ENCODE data around the gene ARHGEF18.

The ARHGEF18 gene

DNA sequence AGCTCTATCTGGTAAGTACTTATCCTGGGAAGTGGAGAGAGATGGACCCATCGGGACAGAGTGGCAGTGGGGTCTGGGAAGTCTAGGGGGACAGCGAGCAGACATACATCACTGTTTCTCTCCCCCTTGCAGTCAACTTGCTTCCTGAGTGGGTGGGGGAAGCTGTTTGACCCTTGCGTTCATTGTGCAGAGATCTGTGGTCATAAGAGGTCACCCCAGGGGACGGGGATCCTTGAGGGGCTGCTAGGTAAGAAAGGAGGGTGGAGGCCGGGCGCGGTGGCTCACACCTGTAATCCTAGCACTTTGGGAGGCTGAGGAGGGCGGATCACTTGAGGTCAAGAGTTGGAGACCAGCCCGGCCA, 474 bp downstream of the ARHGEF18 start:
- DNase-seq: no peak

GRCh38 chr19:7349961-7350711, 1.4 kb downstream of the ARHGEF18 start:
- DNase-seq: no peak

- no peak for DNase-seq
Observed at GRCh38 chr19:7351861-7352260, 3.1 kb downstream of the ARHGEF18 start.

DNA sequence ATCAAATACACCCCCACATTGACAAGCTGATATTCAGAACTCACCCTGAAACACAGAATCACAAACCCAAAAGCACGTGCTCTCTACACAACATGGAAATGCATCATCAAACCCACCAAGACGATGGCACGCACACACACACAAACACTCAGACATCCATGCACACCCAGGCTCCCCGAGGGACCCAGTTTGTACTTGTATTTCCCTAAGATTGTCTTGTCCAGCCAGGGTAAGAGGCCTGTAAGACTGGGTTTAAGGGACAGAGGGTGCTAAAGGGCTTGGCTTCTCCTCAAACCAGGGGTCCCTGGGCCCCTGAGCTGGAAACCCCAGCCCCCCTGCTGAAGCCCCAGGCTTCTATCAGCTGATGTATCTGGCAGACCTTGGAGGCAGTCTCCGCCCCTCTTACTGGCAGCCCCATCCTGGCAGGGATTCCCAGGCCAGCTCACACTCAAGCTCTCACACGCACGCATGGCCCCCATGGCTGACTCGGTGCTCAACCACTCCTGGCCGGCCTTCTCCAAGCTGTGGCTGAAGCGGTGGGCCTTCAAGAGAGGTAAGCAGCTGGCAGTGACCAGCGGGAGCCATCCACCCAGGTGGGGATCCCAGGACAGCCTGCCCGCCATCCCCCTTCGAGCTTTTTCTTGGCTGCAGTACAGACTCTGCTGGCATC, 6.5 kb downstream of the ARHGEF18 start:
- DNase-seq: peak; percentile 20

DNA sequence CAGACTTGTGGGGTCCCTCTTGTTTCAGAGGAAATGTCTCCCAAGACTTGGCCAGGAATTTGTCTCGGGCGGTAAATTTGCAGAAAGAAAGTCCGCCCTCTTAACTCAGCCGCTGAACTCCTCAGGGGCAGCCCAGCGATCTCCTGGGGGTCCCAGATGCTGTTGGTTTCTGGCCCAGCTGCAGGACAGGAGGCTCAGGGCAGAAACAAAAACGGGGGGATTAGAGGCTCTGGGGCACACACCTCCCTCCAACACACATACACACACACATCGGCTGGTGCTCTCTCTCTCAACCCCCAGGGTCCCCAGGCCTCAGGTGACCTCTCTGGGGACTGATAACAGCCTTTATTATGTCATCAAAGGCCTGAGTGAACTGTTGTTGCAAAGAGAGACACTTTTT, 7.1 kb downstream of the ARHGEF18 start:
- DNase-seq: no peak

DNA sequence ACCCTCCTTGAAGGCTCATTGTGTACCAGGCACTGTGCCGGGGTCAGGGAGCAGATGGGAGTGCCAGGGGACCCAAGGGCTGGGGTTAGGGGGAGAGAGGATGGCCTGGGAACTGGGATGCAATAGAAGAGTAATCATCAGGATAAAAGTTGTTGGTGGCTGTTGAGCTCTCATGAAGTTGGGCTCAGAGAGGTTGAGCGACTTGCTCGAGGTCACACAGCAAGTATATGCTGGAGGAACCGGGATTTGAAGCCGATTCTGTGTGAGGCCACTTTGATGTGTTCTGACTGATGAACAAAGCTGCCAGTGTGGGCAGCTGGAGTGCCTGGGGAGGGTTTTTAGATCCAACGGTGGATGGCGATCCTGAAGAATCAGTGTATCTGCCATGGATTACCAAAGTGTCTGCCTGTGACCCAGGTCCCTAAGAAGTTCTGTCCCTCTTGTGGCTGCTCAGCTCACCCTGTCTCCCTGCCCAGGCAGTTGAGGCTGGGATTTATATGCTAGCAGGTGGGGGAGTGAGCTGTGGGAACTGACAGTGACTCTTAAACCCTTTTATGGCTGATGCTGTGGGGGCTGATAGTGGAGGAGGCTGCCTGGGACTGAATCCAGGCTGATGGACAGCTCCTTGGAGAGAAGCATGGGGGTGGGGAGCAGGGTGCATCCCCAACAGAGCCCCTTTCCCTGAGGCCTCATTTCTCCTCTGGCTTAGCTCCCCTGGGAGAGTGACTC, 8.3 kb downstream of the ARHGEF18 start:
- DNase-seq: no peak

GRCh38 chr19:7358102-7358597, 9.4 kb downstream of the ARHGEF18 start:
- DNase-seq: no peak

- DNase-seq: no peak
Observed at GRCh38 chr19:7360393-7360984, 11.8 kb downstream of the ARHGEF18 start.

DNA sequence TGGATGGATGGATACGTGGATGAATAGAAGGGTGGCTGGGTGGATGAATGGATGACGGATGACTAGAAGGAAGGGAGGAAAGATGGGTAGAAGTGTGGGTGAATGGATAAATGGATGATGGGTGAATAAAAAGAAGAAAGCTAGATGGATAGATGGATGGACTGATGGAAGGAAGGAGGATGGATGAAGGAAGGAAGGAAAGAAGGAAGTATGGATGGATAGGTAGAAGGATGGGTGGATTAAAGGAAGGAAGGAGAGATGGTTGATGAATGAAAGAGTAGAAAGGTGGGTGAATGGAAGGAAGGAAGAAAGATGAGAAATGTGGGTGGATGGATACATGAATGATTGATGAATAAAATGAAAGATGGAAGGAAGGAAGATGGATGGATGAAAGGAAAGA, 14.5 kb downstream of the ARHGEF18 start:
- DNase-seq: no peak

DNA sequence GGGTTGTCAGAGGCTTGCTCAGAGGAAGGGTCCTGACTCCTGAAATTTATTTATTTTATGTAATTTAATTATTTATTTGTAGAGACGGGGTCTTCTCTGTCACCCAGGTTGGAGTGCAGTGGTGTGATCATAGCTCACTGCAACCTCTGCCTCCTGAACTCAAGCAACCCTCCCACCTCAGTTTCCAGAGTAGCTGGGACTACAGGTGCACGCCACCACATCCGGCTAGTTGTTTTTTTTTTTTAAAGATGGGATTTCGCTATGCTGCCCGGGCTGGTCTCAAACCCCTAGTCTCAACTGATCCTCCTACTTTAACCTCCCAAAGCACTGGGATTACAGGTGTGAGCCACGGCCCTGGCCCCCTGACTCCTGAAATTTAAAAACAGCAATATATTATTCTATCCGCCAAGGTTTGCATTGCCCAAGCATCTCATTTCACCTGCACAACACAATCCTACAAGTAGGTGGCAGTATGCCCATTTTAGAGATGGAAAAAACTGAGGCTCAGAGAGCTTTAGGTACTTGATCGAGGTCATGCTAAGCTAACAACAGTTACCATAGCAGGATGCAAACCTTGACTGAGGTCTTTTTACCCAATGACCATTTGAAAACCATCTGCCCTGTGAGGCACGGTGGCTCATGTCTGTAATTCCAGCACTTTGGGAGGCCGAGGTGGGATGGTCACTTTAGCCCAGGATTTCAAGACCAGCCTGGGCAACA, 18.1 kb downstream of the ARHGEF18 start:
- DNase-seq: peak; percentile 55

GRCh38 chr19:7368456-7368855, 19.7 kb downstream of the ARHGEF18 start:
- no peak for DNase-seq

DNA sequence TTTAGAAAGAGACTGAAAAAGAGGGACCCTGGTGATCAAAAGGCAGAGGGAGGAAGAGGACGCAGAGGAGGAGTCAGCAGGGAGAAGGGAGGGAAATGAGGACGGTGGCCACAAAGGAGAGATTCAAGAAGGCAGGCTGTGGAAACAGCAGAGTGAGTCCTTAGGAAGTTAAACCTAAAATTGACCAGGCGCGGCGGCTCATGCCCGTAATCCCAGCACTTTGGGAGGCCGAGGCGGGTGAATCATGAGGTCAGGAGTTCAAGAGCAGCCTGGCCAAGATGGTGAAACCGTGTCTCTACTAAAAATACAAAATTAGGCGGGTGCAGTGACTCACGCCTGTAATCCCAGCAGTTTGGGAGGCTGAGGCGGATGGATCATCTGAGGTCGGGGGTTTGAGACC, 20.1 kb downstream of the ARHGEF18 start:
- peak; percentile 8 for DNase-seq

- DNase-seq: no peak
Observed at GRCh38 chr19:7370546-7370945, 21.8 kb downstream of the ARHGEF18 start.

DNA sequence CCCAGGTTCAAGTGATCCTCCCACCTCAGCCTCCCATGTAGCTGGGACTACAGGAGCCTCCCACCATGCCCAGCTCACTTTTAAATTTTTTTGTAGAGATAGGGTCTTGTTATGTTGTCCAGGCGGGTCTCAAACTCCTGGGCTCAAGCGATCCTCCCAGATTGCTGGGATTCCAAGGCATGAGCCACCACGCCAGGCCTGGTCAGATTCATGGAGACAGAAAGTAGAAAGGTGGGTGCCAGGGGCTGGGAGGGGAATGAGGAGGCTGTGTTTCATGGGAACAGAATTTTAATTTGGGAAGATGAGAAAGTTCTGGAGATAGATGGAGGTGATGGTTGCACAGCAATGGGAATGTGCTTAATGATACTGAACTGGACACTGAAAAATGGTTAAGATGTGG, 22.3 kb downstream of the ARHGEF18 start:
- DNase-seq: no peak

- DNase-seq: no peak
Observed at GRCh38 chr19:7372810-7373209, 24.1 kb downstream of the ARHGEF18 start.

DNA sequence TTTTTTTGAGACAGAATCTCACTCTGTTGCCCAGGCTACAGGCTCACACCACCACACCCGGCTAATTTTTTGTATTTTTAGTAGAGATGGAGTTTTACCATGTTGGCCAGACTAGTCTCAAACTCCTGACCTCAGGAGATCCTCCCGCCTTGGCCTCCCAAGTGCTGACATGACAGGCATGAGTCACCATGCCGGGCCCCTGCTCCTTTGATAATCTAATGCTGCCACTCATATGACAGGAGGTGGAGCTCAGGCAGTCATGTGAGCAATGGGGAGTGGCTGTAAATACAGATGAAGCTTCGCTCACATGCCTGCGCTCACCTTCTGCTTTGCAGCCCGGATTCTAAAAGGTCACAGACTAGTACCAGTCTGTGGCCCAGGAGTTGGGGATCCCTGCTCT, 25.1 kb downstream of the ARHGEF18 start:
- no peak for DNase-seq

DNA sequence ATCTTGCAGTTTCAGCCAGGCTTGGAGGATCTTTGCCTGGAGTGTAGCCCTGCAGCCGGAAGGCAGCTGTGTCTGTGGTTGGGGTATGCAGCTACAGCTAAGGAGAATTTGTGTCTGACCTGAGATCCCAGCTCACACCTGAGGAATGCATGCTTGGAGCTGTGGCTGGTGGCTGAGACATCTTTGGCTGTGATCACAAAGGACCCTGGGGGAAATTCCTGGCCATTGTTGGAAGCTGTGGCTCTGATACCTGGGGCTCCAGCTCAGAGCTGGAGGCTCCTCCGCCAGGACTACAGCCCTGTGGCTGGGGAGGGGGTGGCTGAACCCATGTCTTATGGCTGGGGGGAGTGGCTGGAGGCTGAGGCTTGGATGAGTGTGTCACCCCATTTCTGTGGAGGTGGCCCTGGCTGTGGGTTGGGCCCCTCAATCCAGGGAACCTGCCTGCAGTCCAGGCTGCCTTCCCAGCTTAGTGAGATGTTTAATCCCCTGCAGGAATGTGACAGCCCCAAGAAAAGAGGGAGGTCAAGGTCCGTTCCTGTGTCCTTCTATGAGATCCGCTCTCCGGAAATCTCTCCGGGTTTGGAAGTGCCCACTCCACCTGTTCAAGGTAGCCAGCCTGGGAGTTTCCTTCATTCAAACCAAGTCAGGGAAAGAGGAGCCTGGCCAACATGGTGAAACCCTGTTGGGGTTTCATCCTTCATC, 27.6 kb downstream of the ARHGEF18 start:
- DNase-seq: no peak

GRCh38 chr19:7377196-7377595, 28.5 kb downstream of the ARHGEF18 start:
- DNase-seq: no peak

- no peak for DNase-seq
Observed at GRCh38 chr19:7381073-7381390, 32.3 kb downstream of the ARHGEF18 start.

GRCh38 chr19:7382694-7383093, 34.0 kb downstream of the ARHGEF18 start:
- DNase-seq: no peak

GRCh38 chr19:7383284-7383683, 34.5 kb downstream of the ARHGEF18 start:
- DNase-seq: no peak

GRCh38 chr19:7385062-7385461, 36.3 kb downstream of the ARHGEF18 start:
- no peak for DNase-seq
